ENCODE measurements around the gene SEMA3C. TPM values are rescaled to one million over a fixed set of nuclear protein-coding genes. Genes with fewer than 3 reads are reported as not detected.

The SEMA3C gene
- total RNA-seq, 2 donors from 2014 or later = 66.4 to 147 TPM

DNA sequence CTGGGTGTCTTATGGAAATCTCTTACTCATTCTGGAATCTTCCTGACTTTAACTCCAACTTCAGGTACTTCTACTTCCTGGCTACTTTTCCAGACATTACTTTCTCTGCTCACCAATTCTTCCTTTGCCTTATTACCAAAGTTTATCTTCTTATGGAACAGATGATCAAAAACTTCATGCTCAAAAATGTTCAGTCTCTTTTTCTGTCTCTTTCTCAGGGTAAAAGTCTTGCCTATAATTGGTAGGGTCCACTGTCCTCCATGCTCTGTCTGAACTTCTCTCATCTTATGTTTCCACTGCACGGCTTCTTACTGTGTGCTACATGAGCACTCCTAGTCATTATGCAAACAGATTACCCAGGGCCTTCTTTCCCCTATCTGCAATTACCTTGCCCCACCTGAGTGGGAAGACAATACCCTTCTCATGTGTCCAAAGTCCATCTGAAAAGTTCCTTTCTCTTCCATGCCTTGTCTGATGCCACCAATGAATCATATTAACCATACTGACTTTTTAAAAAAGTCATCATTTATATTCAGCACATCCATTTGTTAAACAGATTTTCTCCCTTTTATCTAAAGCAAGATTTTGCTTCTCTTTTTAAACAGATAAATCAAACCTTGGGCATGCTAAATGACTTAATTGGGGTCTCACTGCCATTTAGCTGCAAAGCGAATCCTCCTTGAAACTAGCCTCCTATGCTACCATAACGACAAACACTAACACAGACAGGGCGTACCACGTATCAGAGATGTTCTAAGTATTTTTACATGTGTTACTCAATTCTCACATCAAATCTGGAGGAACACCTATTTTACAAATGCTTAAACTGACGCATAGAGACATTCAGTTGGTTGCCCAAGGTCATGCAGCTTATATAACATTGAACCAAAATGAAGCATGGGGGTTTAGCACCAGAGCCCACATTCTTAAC, 48.8 kb downstream of the SEMA3C start:
- no peak for DNase-seq (ENCODE audit: low spot score)
- intact Hi-C loops (cut with DNase I) = no loop called here
- Histone ChIP-seq H3K9me3 (no peaks in the 10 kb centered on the region), H3K27me3 (replicated peaks; ENCODE audit: insufficient read depth) (no peaks in the 10 kb centered on the region), H3K36me3 (no peaks in the 10 kb centered on the region), H3K4me3 (no peak overlapping the region), H3K27ac (peak overlapping the region in 1 of 2 donors; percentile 39), H3K4me1 (replicated peaks) (no peaks in the 10 kb centered on the region)
- TF ChIP-seq POLR2AphosphoS5 (IDR thresholded peaks at IDR 0.05) (no peak), POLR2A (IDR thresholded peaks at IDR 0.05) (no peak)
- WGBS = 86% methylated on average over 6 of the region's 6 CpGs

DNA sequence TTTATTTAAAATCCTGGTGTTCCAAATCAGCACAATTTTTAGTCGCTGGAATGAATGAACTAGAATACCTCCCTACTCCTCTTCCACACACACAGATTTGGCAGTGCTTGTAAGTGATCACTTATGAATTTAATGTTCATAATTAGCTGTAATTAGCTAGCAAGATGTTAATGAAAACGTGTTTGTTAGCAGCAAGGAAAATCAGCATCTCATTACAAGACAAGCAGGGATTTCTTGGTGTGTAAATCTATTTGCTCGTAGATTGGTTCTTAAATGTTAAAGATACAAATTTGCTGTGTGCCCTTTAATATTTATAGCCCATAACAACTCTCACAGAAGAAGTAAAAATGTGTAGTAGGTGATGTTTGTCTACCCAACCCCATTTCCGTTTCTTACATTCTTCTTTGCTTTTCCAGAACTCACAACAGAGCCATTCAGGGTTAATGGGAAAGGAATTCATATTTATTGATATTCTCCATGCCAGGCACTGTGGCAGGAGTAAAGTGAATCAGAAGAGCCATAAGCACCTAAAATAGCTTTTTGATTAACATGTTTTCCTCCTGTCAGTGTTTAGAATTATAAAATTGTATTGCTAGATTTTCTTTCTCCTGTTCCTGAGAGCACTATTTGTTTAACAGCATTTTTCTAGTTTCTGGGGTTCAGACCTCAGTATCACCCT, 49.6 kb downstream of the SEMA3C start:
- no peaks in the 10 kb centered on the region for H3K36me3 ChIP-seq
- TF ChIP-seq POLR2A (IDR thresholded peaks at IDR 0.05) (no peak), POLR2AphosphoS5 (IDR thresholded peaks at IDR 0.05) (no peak)
- TF ChIP-seq, protein P1, sequence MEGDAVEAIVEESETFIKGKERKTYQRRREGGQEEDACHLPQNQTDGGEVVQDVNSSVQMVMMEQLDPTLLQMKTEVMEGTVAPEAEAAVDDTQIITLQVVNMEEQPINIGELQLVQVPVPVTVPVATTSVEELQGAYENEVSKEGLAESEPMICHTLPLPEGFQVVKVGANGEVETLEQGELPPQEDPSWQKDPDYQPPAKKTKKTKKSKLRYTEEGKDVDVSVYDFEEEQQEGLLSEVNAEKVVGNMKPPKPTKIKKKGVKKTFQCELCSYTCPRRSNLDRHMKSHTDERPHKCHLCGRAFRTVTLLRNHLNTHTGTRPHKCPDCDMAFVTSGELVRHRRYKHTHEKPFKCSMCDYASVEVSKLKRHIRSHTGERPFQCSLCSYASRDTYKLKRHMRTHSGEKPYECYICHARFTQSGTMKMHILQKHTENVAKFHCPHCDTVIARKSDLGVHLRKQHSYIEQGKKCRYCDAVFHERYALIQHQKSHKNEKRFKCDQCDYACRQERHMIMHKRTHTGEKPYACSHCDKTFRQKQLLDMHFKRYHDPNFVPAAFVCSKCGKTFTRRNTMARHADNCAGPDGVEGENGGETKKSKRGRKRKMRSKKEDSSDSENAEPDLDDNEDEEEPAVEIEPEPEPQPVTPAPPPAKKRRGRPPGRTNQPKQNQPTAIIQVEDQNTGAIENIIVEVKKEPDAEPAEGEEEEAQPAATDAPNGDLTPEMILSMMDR (IDR thresholded peaks at IDR 0.05) = no peak
- H3K27me3 ChIP-seq (replicated peaks; ENCODE audit: insufficient read depth) = no peaks in the 10 kb centered on the region
- H3K27ac ChIP-seq = peak overlapping the region in 1 of 2 donors; percentile 39
- intact Hi-C loops (cut with DNase I) = no loop called here
- H3K4me1 ChIP-seq (replicated peaks) = no peaks in the 10 kb centered on the region
- DNase-seq (ENCODE audit: low spot score) = no peak
- H3K9me3 ChIP-seq = no peaks in the 10 kb centered on the region
- no peak overlapping the region for H3K4me3 ChIP-seq
- WGBS = 55% methylated on average over 4 of the region's 4 CpGs

DNA sequence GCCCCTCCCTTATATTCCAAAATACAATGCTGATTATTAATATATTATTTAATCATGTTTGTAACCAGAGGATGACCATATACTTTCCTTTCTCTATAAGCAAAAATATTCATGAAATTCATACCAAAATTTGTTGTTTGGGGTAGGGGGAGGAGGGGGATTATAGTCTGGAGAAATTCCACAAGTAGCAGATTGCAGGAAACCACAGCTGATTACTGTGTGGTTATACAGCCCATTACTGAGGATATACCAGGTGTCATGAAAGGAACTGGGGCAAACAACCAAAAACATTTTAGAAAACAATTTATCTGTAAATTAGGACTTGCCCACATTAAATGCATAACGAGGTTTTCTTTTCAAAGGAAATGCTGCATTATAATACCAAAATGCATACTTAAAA, 50.3 kb downstream of the SEMA3C start:
- no peaks in the 10 kb centered on the region for H3K4me1 ChIP-seq (replicated peaks)
- H3K36me3 ChIP-seq = no peaks in the 10 kb centered on the region
- intact Hi-C loops (cut with DNase I) = no loop called here
- no peak for DNase-seq (ENCODE audit: low spot score)
- H3K9me3 ChIP-seq = no peaks in the 10 kb centered on the region
- TF ChIP-seq, protein P1 (IDR thresholded peaks at IDR 0.05) = no peak
- no peak for TF ChIP-seq POLR2A (IDR thresholded peaks at IDR 0.05)
- TF ChIP-seq POLR2AphosphoS5 (IDR thresholded peaks at IDR 0.05) = no peak
- no peaks in the 10 kb centered on the region for H3K27me3 ChIP-seq (replicated peaks; ENCODE audit: insufficient read depth)
- WGBS = 80% methylated on average over 1 of the region's 1 CpG
- no peak overlapping the region for H3K27ac ChIP-seq
- H3K4me3 ChIP-seq = no peak overlapping the region

DNA sequence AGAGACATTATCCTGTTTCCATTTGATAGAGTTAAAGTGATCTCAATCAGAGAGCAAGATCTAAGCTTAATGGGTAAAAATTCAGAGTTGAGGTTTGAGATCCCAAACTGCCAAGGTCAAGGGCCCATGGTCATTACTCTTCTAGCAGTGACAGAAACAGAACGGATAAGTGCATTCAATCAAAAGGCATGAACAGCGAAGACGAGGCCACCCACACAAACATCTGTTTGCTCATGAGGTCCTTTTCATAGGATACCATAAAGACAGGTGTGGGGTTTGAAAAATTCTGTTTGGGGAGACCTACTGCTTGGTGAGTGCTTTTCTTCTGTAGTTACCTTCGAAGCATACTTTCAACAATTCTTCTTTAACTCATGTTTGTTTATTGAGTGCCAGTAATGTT, 58.3 kb downstream of the SEMA3C start:
- Histone ChIP-seq H3K27ac (no peak overlapping the region), H3K9me3 (no peaks in the 10 kb centered on the region), H3K36me3 (no peaks in the 10 kb centered on the region), H3K4me1 (replicated peaks) (peaks cover 6% of the 10 kb centered on the region), H3K4me3 (no peak overlapping the region), H3K27me3 (replicated peaks; ENCODE audit: insufficient read depth) (no peaks in the 10 kb centered on the region)
- 70% methylated on average over 4 of the region's 4 CpGs for WGBS
- TF ChIP-seq, protein P1 (IDR thresholded peaks at IDR 0.05) = no peak
- TF ChIP-seq POLR2AphosphoS5 (IDR thresholded peaks at IDR 0.05) (no peak), POLR2A (IDR thresholded peaks at IDR 0.05) (no peak)
- no peak for DNase-seq (ENCODE audit: low spot score)
- intact Hi-C loops (cut with DNase I) = no loop called here

DNA sequence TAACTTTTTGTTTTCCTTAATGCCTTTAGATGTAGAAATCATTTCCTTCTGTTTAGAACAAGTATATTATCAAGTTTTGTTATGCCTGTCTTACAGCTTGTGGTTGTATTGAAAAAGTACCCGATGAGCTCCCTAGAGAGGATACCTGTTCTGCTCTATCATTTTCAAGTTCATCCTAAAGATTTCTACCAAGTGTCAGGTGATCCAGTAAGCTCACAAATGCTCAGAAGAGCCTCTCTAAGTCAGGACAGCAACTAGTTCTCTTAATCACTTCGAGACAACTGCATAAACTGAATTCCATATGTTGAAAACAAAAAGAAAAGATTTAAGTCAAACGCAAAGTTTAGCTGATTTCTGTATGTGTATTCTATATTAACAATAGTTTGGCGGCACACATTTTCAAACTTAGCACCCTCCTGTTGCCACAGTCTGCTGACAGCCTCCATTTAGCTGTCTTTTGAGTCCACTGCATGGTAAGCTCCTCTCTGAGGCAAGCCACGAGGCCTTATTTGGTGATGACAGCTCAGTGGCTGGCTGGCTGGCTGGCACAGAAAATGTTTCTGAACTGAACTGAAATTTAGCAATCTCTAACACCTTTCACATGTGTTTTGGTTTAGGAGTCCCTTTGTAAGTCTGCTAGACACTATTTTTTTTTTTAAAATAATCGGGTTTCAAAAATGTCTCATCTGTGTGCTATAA, 59.4 kb downstream of the SEMA3C start:
- intact Hi-C loops (cut with DNase I) = loop anchor here (5.0 to 10.0 kb wide), 2 partner anchors 77 to 135 kb away; no protein-coding TSS in a partner anchor
- Histone ChIP-seq H3K27ac (peak overlapping the region in 1 of 2 donors; percentile 35), H3K4me3 (no peak overlapping the region), H3K4me1 (replicated peaks) (peaks cover 6% of the 10 kb centered on the region), H3K9me3 (no peaks in the 10 kb centered on the region), H3K36me3 (no peaks in the 10 kb centered on the region), H3K27me3 (replicated peaks; ENCODE audit: insufficient read depth) (no peaks in the 10 kb centered on the region)
- peak; percentile 41 for DNase-seq (ENCODE audit: low spot score)
- no peak for TF ChIP-seq POLR2AphosphoS5 (IDR thresholded peaks at IDR 0.05)
- TF ChIP-seq, protein P1 (IDR thresholded peaks at IDR 0.05) = no peak
- TF ChIP-seq POLR2A (IDR thresholded peaks at IDR 0.05) = no peak
- WGBS = 68% methylated on average over 6 of the region's 6 CpGs

Data from prostate gland (tissue), 2 donors.